Esophagus muscularis mucosa (tissue), 4 donors: Measurements from ENCODE around the gene LITAF. TPM values are rescaled to one million over a fixed set of nuclear protein-coding genes. Genes with fewer than 3 reads are reported as not detected.
A peak's percentile ranks its signal among the peaks of the same experiment; 100 is the strongest.
"Not testable (repeated sequence)": the region's sequence is repeated elsewhere in the genome, so short reads cannot be mapped to it uniquely, and the experiment has no call there.

ENCODE experiments used
- DNase-seq: peaks from one replicate; pipeline ENCODE4 v3.0.0-alpha.2; 2017; ENCODE audit errors: extremely low spot score
- H3K27ac ChIP-seq, 4 donors: fragments of 200-600 bp; sonication (generic); replicated peaks in 1 of 4; 1 replicate in 3 of 4; 2 replicates in 1 of 4; pipeline ENCODE4 v1.5.1; 2016 to 2019; ENCODE audit warnings: mild to moderate bottlenecking in 1 of 4
- H3K27me3 ChIP-seq, 4 donors: fragments of 200-600 bp; sonication (generic); one replicate each; pipeline versions ENCODE4 v1.5.1 to v1.6.0; 2016 to 2019
- H3K36me3 ChIP-seq, 4 donors: fragments of 200-600 bp; sonication (generic); one replicate each; pipeline ENCODE4 v1.5.1; 2016 to 2019
- H3K4me1 ChIP-seq, 4 donors: fragments of 200-600 bp; sonication (generic); one replicate each; pipeline ENCODE4 v1.5.1; 2016 to 2019
- H3K4me3 ChIP-seq, 4 donors: fragments of 200-600 bp; sonication (generic); 1 replicate in 2 of 4; 2 replicates in 2 of 4; pipeline ENCODE4 v1.5.1; 2016 to 2019; ENCODE audit warnings: mild to moderate bottlenecking in 4 of 4, moderate library complexity in 1 of 4
- H3K9me3 ChIP-seq, 4 donors: fragments of 200-600 bp; sonication (generic); 1 replicate in 3 of 4; 2 replicates in 1 of 4; pipeline ENCODE4 v1.5.1; 2016 to 2019
- EP300 ChIP-seq: sonication (generic); formaldehyde crosslinking; IDR thresholded peaks from one replicate; pipeline ENCODE4 v1.6.1; 2017; ENCODE audit warnings: antibody characterized with exemption
- POLR2A ChIP-seq: fragments of 450-650 bp; IDR thresholded peaks from one replicate; pipeline ENCODE4 v1.6.1; 2017; ENCODE audit warnings: antibody characterized with exemption, moderate library complexity, mild to moderate bottlenecking, low read depth
- POLR2AphosphoS5 ChIP-seq, 2 donors: sonication (generic); formaldehyde crosslinking; IDR thresholded peaks; one replicate each; pipeline ENCODE4 v1.6.1; 2017; ENCODE audit warnings: antibody characterized with exemption in 2 of 2
- WGBS: methylation state at CpG from one replicate; pipeline ENCODE4 v1.1.5; 2018; 5-methylcytosine and 5-hydroxymethylcytosine counted together
- intact Hi-C: fragments of 100-400 bp; cut with DNase I; formaldehyde crosslinking; loops from one replicate; pipeline ENCODE4 v1.15.1; 2023
- total RNA-seq, 4 donors: library from RNA; depleted of rRNA; stranded (reverse); fragments of >200 nt; gene quantifications; one replicate each; pipeline versions ENCODE4 v1.1.0 to v1.2.1, GENCODE V29; 2016
- TF ChIP-seq, protein P1 (sequence below), 3 experiments: fragments of 200-600 bp in 2 of 3; fragments of 450-650 bp in 1 of 3; sonication (generic) in 2 of 3; IDR thresholded peaks; one replicate each; pipeline ENCODE4 v1.5.1; 2017 to 2019; ENCODE audit warnings: antibody characterized with exemption in 3 of 3, mild to moderate bottlenecking in 2 of 3, moderate library complexity in 1 of 3

The LITAF gene
- total RNA-seq, 4 donors from 2014 or later = 28.7 to 88.3 (median 36.8) TPM

GRCh38 chr16:11609474-11610120 is 22.9 kb upstream of the LITAF start:
- intact Hi-C loops = no loop called here
- Histone ChIP-seq H3K9me3 (no peaks in the 10 kb centered on the region), H3K27ac (no peak overlapping the region), H3K4me3 (no peak overlapping the region), H3K4me1 (peaks cover 5 to 8% (median 6%) of the 10 kb centered on the region in 4 donors), H3K27me3 (peaks cover 0 to 10% (median 0%) of the 10 kb centered on the region in 4 donors), H3K36me3 (no peaks in the 10 kb centered on the region)
- 70% methylated on average over 14 of the region's 14 CpGs for WGBS
- DNase-seq = no peak
- no peak for TF ChIP-seq EP300
- TF ChIP-seq POLR2A = no peak
- TF ChIP-seq, protein P1, sequence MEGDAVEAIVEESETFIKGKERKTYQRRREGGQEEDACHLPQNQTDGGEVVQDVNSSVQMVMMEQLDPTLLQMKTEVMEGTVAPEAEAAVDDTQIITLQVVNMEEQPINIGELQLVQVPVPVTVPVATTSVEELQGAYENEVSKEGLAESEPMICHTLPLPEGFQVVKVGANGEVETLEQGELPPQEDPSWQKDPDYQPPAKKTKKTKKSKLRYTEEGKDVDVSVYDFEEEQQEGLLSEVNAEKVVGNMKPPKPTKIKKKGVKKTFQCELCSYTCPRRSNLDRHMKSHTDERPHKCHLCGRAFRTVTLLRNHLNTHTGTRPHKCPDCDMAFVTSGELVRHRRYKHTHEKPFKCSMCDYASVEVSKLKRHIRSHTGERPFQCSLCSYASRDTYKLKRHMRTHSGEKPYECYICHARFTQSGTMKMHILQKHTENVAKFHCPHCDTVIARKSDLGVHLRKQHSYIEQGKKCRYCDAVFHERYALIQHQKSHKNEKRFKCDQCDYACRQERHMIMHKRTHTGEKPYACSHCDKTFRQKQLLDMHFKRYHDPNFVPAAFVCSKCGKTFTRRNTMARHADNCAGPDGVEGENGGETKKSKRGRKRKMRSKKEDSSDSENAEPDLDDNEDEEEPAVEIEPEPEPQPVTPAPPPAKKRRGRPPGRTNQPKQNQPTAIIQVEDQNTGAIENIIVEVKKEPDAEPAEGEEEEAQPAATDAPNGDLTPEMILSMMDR (IDR thresholded peaks at IDR 0.05) = no peak

GRCh38 chr16:11605891-11606290 is 19.2 kb upstream of the LITAF start:
- intact Hi-C loops = no loop called here
- no peak for DNase-seq
- TF ChIP-seq POLR2AphosphoS5 (IDR thresholded peaks at IDR 0.05) = no peak
- TF ChIP-seq POLR2A = no peak
- TF ChIP-seq, protein P1 (IDR thresholded peaks at IDR 0.05) = no peak
- TF ChIP-seq EP300 = no peak
- no peaks in the 10 kb centered on the region for H3K36me3 ChIP-seq
- WGBS = 91% methylated on average over 5 of the region's 5 CpGs
- peaks cover 5 to 20% (median 16%) of the 10 kb centered on the region in 4 donors for H3K4me1 ChIP-seq
- H3K4me3 ChIP-seq = no peak overlapping the region
- peak overlapping the region in 1 of 4 donors; percentile 68 for H3K27ac ChIP-seq
- H3K27me3 ChIP-seq = peaks cover 0 to 18% (median 0%) of the 10 kb centered on the region in 4 donors
- H3K9me3 ChIP-seq = no peaks in the 10 kb centered on the region

DNA sequence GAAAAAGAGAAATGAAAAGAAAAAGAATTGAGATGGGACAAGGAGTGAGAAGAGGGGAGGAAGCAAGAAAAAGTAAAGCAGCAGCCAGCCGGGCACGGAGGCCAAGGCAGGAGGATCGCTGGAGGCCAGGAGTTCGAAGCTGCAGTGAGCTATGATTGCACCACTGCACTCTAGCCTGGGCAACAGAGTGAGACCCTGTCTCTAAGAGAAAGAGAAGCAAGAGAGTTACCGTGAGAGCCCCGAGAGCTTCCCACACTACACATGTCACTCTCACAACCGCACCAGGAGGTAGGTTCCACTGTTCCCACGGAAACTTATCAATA is 18.8 kb upstream of the LITAF start:
- TF ChIP-seq POLR2AphosphoS5 (IDR thresholded peaks at IDR 0.05) (no peak), POLR2A (no peak), EP300 (no peak)
- TF ChIP-seq, protein P1 (IDR thresholded peaks at IDR 0.05) = no peak
- no peak for DNase-seq
- 83% methylated on average over 8 of the region's 8 CpGs for WGBS

DNA sequence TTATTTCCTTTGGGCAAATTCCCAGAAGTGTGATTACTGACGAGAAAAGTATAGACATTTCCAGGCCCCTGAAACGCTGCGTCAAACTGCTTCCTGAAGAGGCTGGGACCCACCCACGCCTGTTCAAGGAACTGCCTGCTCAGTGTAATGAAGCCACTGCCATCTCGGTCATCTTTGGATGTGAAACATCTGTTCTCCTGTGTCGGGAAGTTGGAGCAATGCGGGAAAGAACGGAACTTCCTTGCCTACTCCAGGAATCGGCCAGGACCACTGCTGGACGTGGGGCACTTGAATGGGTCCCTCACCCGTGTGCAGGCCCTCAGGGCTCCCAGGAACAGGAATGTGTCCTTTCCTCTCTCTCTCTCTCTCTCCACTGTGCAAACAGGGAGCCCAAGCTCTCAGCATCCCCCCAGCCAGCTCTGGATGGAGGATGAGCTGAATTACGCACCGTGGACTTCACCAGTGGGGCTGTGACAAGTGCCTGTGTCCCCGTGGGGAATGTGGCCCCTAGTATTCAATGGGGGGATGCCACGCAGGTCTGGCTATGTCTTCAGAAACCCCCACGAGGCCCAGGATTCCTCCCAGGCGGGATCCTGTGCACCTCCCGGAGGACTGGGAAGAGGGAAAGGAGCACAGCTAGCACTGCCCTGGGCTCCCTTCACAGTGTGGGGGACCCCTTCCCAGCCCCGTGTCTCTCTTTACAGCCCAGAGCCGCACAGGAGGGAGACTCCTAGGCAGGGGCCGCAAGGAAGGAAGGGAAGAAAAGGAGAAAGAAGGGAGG is 18.3 kb upstream of the LITAF start:
- peaks cover 5 to 20% (median 14%) of the 10 kb centered on the region in 4 donors for H3K4me1 ChIP-seq
- TF ChIP-seq EP300 (peak; percentile 73), POLR2A (no peak), POLR2AphosphoS5 (IDR thresholded peaks at IDR 0.05) (peak; percentile 55 to 60)
- TF ChIP-seq, protein P1 (IDR thresholded peaks at IDR 0.05) = no peak
- intact Hi-C loops = no loop called here
- peak overlapping the region; percentile 46 to 68 (median 61) for H3K27ac ChIP-seq
- no peaks in the 10 kb centered on the region for H3K9me3 ChIP-seq
- no peak overlapping the region for H3K4me3 ChIP-seq
- no peaks in the 10 kb centered on the region for H3K36me3 ChIP-seq
- H3K27me3 ChIP-seq = peaks cover 0 to 15% (median 0%) of the 10 kb centered on the region in 4 donors
- WGBS = 59% methylated on average over 20 of the region's 21 CpGs
- no peak for DNase-seq

More for the DNA sequence above, 18.8 kb upstream of the LITAF start:
- peak overlapping the region; percentile 46 to 68 (median 61) for H3K27ac ChIP-seq
- no peaks in the 10 kb centered on the region for H3K9me3 ChIP-seq
- no peak overlapping the region for H3K4me3 ChIP-seq
- no peaks in the 10 kb centered on the region for H3K36me3 ChIP-seq
- peaks cover 0 to 18% (median 0%) of the 10 kb centered on the region in 4 donors for H3K27me3 ChIP-seq
- peaks cover 5 to 20% (median 16%) of the 10 kb centered on the region in 4 donors for H3K4me1 ChIP-seq
- intact Hi-C loops = no loop called here

DNA sequence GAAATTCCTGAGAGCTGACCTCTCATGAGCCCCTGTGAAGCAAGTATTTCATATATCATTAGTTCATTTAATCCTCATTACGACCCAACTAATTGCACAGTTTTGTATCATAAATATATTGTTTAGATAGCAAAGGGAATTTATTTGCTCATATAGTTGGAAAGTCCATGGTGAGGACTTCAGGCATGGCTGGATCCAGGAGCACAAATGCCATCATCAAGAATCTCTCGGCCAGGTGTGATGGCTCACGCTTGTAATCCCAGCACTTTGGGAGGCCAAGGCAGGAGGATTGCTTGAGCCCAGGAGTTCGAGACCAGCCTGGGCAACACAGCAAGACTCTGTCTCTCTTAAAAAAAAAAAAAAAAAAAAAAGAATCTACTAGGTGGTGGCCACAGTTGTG is 17.6 kb upstream of the LITAF start:
- H3K27ac ChIP-seq = peak overlapping the region; percentile 21 to 68 (median 42)
- H3K4me3 ChIP-seq, H3K36me3 ChIP-seq, H3K9me3 ChIP-seq, DNase-seq, intact Hi-C loops: not testable (repeated sequence)
- peaks cover 5 to 20% (median 12%) of the 10 kb centered on the region in 4 donors for H3K4me1 ChIP-seq
- peaks cover 0 to 15% (median 0%) of the 10 kb centered on the region in 4 donors for H3K27me3 ChIP-seq
- 92% methylated on average over 4 of the region's 4 CpGs for WGBS
